Esophagus muscularis mucosa (tissue), 4 donors: ENCODE measurements around the gene CEP95. TPM values are rescaled to one million over a fixed set of nuclear protein-coding genes. Genes with fewer than 3 reads are reported as not detected.

Experiments used
- DNase-seq: peaks from one replicate; pipeline ENCODE4 v3.0.0-alpha.2; 2017; ENCODE audit errors: extremely low spot score
- H3K27ac ChIP-seq, 4 donors: fragments of 200-600 bp; sonication (generic); replicated peaks in 1 of 4; 1 replicate in 3 of 4; 2 replicates in 1 of 4; pipeline ENCODE4 v1.5.1; 2016 to 2019; ENCODE audit warnings: mild to moderate bottlenecking in 1 of 4
- H3K27me3 ChIP-seq, 4 donors: fragments of 200-600 bp; sonication (generic); one replicate each; pipeline versions ENCODE4 v1.5.1 to v1.6.0; 2016 to 2019
- H3K36me3 ChIP-seq, 4 donors: fragments of 200-600 bp; sonication (generic); one replicate each; pipeline ENCODE4 v1.5.1; 2016 to 2019
- H3K4me1 ChIP-seq, 4 donors: fragments of 200-600 bp; sonication (generic); one replicate each; pipeline ENCODE4 v1.5.1; 2016 to 2019
- H3K4me3 ChIP-seq, 4 donors: fragments of 200-600 bp; sonication (generic); 1 replicate in 2 of 4; 2 replicates in 2 of 4; pipeline ENCODE4 v1.5.1; 2016 to 2019; ENCODE audit warnings: mild to moderate bottlenecking in 4 of 4, moderate library complexity in 1 of 4
- H3K9me3 ChIP-seq, 4 donors: fragments of 200-600 bp; sonication (generic); 1 replicate in 3 of 4; 2 replicates in 1 of 4; pipeline ENCODE4 v1.5.1; 2016 to 2019
- CTCF ChIP-seq, 3 experiments: fragments of 200-600 bp in 2 of 3; fragments of 450-650 bp in 1 of 3; sonication (generic) in 2 of 3; IDR thresholded peaks; one replicate each; pipeline ENCODE4 v1.5.1; 2017 to 2019; ENCODE audit warnings: antibody characterized with exemption in 3 of 3, mild to moderate bottlenecking in 2 of 3, moderate library complexity in 1 of 3
- EP300 ChIP-seq: sonication (generic); formaldehyde crosslinking; IDR thresholded peaks from one replicate; pipeline ENCODE4 v1.6.1; 2017; ENCODE audit warnings: antibody characterized with exemption
- POLR2A ChIP-seq: fragments of 450-650 bp; IDR thresholded peaks from one replicate; pipeline ENCODE4 v1.6.1; 2017; ENCODE audit warnings: antibody characterized with exemption, moderate library complexity, mild to moderate bottlenecking, low read depth
- WGBS: methylation state at CpG from one replicate; pipeline ENCODE4 v1.1.5; 2018; 5-methylcytosine and 5-hydroxymethylcytosine counted together
- intact Hi-C: fragments of 100-400 bp; cut with DNase I; formaldehyde crosslinking; loops from one replicate; pipeline ENCODE4 v1.15.1; 2023
- small RNA-seq, 3 donors: library from RNA; depleted of rRNA; stranded (forward); fragments of <200 nt; gene quantifications; one replicate each; pipeline ENCODE3, GENCODE V24; 2016
- total RNA-seq, 4 donors: library from RNA; depleted of rRNA; stranded (reverse); fragments of >200 nt; gene quantifications; one replicate each; pipeline versions ENCODE4 v1.1.0 to v1.2.1, GENCODE V29; 2016

The CEP95 gene
- total RNA-seq, 4 donors from 2014 or later = 24.6 to 39.5 (median 34.8) TPM

- intact Hi-C loops = no loop called here
- no peak for TF ChIP-seq CTCF (IDR thresholded peaks at IDR 0.05)
- TF ChIP-seq EP300 = no peak
- no peak for TF ChIP-seq POLR2A
- H3K4me1 ChIP-seq = peaks cover 0 to 2% (median 0%) of the 10 kb centered on the region in 4 donors
- no peaks in the 10 kb centered on the region for H3K9me3 ChIP-seq
- H3K4me3 ChIP-seq = no peak overlapping the region
- DNase-seq = no peak
- 96% methylated on average over 2 of the region's 2 CpGs for WGBS
- H3K27ac ChIP-seq = no peak overlapping the region
- no peaks in the 10 kb centered on the region for H3K27me3 ChIP-seq
- peaks cover 13 to 54% (median 42%) of the 10 kb centered on the region in 4 donors for H3K36me3 ChIP-seq
These were observed 78.4 kb downstream of the CEP95 start for GRCh38 chr17:64585146-64585545.

Small RNA genes lying within 50 kb of the gene (small RNA-seq; reads per million reads assigned to genes)
- gene AC009994.1 = 0 reads per million in 3 donors
- gene ATP5MFP4 = 0 reads per million in 3 donors

Other genes starting within 250 kb of the CEP95 start
- gene TEX2, start 243.7 kb upstream of the CEP95 start, total RNA-seq = 10 to 100 TPM; 32.6 to 58.7 (median 46.1) TPM
- 100 to 1,000 TPM in 2 of 4 donors, 10 to 100 TPM in 2; 52.3 to 270 (median 148) TPM for gene PECAM1, start 116.1 kb upstream of the CEP95 start, total RNA-seq
- 1 to 10 TPM; 2.9 to 6.6 (median 4.2) TPM for gene MILR1, start 57.9 kb upstream of the CEP95 start, total RNA-seq
- gene POLG2, start 9.9 kb upstream of the CEP95 start, total RNA-seq = 1 to 10 TPM; 3.2 to 5.0 (median 3.3) TPM
- 100 to 1,000 TPM; 422 to 728 (median 528) TPM for gene DDX5, start 688 bp upstream of the CEP95 start, total RNA-seq
- gene SMURF2, start 155.3 kb downstream of the CEP95 start, total RNA-seq = 10 to 100 TPM; 30.5 to 52.7 (median 44.1) TPM